Ramos (cell line): ENCODE measurements around the gene HOXC11.

Experiments
- in situ Hi-C: fragments of 300-500 bp; cut with MboI; formaldehyde crosslinking; loops from one replicate; pipeline ENCODE4 v1.14.3; 2022; ENCODE audit warnings: low sequenced_read_pairs; ENCODE audit not compliant: unreplicated experiment

HOXC11 gene

DNA sequence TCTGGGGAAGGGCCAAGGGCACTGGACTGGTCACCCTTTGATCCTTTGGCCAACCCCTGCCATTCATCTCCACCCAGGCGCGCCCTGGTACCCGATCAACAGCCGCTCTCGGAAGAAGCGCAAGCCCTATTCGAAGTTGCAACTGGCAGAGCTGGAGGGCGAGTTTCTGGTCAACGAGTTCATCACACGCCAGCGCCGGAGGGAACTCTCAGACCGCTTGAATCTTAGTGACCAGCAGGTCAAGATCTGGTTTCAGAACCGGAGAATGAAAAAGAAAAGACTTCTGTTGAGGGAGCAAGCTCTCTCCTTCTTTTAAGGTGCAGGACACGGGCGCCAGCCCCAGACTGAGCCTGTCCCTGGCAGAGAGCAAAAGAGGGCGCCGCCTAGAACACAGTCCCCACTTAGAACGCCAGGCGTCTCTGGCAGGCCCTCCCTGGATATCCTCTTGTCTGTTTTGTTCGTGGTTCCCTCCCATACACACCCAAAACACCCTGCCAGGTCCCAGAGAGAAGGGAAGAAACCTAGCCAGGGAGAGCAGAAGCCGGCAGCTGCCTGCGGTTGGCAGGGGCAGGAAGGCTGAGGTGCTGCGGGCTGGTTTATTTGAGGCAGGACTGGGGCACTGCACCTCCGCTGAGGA, 16.6 kb upstream of the HOXC11 start:
- in situ Hi-C loops = no loop called here

- in situ Hi-C loops = no loop called here
These were observed 15.9 kb upstream of the HOXC11 start for GRCh38 chr12:53956914-53957536.

DNA sequence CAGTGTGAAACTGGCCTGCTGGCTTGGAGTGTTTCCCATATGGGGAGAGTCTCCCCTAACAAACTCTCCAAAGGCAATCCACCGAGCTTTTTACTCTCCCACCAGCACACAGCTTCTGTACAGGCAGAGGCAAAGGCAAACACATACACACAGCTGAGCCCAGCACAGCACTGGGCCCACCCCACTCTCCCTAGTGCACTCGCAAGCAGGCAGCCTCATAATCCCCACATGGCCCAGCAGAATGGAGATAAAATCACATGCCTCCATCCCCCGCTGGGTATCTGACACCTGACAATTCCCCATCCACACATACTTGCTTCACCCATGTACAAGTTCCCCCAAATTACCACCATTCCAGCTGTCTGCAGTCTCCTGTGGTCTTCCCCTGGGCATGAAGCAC, 14.8 kb upstream of the HOXC11 start:
- in situ Hi-C loops = no loop called here

GRCh38 chr12:53959314-53959713, 13.6 kb upstream of the HOXC11 start:
- in situ Hi-C loops = no loop called here

DNA sequence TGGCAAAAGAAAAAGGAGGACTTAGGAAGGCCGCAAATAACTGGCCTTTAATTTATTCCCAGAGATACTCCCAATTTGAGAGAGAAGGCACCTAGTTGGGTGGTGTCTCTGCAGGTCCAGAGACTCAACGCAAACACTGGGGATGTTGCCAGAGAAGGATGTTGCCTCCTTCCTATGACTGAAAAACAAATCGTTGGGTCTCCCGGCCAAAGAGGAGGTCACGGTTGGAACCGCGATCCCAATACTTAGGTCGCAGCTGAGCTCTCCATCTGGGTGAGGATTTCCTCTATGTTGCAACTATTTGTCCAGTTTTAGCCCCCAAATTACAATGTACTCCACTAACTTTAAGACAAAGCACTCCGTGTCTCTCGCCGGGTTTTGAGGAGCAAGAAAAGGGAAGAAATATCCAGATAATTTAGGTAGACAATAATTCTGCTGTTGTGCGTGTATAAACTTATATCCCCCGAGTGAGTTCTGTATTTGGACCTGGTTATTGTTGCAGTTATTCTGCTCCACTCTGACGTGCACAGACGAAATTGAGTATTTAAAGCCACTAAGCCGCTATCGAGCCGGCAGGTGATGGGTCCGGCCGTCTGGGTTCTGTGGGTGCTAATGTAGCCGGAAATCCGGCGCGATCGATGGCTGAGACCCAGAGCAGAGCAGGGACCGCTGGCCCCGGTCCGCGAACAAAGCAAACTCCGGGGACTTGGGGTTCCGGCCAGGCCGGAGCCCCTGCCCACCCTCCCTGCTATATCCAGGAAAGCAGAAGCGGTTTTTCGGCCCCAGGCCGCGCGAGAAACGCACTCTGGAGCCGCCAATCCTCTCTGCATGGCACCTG, 12.5 kb upstream of the HOXC11 start:
- in situ Hi-C loops = no loop called here

DNA sequence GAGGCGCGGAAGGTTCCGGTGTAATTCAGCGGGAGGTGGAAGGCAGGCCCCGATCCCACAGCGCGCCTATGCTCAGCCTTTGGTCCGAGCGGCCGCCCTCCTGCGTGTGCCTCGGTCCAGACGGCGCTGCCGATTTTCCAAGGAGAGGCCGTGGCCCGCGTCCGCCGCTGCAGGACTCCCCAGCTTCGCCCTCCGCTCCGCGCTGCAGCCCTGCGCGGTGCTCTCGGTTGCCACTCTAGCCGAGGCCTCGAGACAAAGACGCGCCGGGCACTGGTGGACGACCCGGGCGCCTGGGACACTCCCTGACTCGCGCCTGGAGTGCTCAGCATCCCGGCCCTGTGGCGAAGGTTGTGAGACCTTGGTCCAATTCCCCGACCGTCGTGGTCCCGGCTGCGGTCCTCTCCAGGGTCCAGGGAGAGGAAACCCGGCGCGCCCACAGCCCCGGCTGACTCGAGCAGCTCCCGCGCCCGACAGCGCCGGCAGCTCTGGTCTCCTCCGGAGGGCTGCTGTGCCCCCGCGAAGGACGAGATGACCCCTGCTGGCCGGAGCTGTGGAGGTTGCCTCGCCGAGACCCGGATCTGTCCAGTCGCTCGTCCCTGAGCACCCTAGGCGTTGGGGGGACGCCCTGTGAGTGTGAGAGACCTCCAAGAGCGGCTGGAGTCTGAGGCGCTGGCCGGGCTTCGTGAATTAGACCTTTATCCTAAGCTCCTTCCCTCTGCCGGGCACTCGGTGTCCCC, 11.7 kb upstream of the HOXC11 start:
- in situ Hi-C loops = no loop called here

DNA sequence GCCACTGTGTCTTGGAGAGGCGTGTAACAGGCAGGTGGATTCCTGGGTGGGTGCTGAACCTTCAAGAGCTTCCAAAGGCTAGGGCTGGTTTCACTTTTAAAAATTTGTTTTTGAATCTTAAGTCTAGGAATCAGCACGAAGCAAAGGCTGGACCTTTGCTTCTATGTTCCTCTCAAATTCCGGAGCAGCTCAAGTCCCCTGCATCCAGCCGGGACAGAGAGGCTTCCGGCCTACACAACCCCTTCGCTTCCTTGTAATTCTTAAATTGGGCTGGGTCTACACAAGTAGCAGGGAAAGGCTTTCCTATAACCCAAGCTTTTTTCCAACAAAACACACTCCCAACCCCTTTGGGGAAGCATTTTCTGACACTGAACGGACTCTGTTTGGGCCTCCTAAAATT, 9.9 kb upstream of the HOXC11 start:
- in situ Hi-C loops = no loop called here

DNA sequence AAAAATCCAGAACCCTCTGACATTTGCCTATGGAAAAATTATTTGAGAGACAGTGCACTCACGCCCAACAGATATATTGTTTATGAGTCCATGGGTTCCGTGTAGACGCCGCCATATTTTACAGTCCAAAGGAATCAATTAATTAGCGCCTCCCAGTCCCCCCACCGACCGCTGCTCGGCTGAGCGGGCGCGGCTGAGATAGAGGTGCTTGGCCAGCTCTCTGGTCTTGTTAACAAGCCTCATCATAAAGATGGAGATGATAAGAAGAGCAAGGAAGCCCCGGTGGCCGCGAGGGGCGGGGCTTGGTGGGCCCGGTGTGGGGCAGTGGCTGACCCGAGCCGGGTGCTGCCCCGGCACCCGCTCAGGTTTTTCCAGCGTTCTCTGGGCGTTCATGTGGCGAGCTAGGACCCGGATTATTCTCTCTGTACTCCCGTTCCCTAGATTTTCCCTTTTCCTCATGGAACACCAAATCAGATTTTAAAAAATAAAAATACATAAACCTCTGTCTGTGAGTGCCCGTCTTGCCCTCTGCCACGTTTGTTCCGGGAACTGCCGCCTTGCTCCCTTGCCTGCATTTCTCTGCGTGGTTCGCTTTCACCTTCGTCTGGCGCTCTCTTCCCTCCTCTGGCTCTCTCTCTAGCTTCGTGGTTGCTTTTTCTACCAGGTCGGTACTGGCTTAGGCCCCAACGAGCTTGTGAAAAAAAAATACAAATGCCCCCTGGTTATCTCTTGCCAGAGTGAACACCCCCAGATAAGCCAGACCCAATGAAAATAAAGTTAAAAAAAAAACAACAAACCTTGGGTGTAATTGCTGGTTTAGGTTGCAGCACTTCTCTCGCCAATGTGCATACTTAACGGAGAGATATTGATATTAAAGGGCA, 9.3 kb upstream of the HOXC11 start:
- in situ Hi-C loops = no loop called here

- in situ Hi-C loops = no loop called here
These were observed 8.6 kb upstream of the HOXC11 start for GRCh38 chr12:53964315-53964713.

DNA sequence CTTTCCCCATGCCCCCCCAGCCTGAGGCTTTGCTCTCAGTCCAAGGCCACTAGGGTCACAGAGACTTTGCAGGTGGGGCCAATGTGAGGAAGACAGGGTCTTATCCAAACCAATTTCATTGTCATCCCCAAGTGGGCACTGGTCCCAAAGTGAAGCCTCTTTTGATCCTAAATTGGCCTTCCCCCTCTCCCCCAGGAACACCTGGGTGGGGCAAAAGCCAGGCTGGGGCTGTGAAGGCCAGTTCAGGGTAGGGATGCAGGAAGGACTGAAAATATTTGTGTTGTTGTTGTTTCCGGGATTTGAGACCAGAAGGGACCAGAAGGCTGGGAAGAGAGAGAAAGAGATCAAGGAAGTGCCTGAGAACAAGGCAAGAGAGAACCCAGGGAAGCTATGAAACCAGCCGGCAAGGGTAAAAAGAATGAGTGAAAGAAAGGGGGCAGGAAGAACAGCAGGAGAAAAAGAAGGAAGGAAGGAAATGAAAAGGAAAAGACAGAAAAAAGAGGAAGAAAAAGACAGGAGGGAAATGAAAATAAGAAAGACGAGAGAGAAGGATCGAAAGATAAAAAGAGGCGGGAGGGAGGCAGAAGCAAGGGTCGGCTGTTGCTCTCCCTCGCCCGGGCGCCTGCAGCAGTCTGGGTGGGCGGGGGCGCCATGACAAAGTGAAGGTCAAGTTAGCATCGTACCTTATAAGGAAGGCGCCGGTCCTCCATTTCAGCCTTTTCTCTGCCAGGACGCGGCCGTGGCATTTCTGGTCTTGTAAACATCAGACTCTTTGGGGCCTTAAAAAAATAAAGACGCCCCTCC, 7.4 kb upstream of the HOXC11 start:
- in situ Hi-C loops = no loop called here

- in situ Hi-C loops = no loop called here
These were observed 6.9 kb upstream of the HOXC11 start for GRCh38 chr12:53966085-53966384.

DNA sequence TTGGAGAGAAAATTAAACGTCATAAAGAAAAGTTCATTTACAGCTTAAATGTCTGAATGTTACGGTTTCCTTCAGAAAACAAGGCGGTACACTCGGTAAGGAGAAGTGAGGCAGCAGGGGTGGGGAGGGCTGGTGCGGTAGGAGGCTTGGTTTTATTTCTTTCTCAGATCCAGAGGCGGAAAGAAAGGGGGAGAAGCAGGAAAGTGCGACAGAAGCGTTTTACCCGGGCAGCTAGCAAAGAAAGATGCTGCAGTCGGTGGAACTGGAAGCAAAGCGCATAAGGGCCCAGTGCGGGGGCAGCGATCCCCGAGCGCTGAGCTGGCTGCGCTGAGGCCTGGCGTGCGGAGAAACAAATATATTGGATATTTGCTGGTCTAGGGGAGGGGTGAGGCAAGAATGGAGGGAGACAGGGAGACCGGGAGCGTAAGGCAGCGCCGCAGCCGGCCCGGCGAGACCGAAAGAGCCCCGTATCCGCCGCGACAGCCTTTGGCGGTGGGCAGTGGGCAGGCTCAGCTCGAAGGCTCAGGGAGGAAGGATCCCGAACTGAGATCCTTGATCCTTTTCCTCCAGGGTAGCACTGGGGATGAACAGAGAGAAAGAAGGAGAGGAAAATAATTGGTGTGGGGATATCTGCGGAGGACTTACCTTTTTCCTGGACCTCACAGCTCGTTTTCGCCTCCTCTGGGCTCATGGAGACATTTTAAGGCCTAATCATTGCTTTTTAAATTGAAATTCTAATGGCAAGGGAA, 6.4 kb upstream of the HOXC11 start:
- in situ Hi-C loops = no loop called here

- in situ Hi-C loops = no loop called here
These were observed 5.5 kb upstream of the HOXC11 start for GRCh38 chr12:53967421-53967925.

GRCh38 chr12:53968214-53969127, 4.5 kb upstream of the HOXC11 start:
- in situ Hi-C loops = no loop called here

DNA sequence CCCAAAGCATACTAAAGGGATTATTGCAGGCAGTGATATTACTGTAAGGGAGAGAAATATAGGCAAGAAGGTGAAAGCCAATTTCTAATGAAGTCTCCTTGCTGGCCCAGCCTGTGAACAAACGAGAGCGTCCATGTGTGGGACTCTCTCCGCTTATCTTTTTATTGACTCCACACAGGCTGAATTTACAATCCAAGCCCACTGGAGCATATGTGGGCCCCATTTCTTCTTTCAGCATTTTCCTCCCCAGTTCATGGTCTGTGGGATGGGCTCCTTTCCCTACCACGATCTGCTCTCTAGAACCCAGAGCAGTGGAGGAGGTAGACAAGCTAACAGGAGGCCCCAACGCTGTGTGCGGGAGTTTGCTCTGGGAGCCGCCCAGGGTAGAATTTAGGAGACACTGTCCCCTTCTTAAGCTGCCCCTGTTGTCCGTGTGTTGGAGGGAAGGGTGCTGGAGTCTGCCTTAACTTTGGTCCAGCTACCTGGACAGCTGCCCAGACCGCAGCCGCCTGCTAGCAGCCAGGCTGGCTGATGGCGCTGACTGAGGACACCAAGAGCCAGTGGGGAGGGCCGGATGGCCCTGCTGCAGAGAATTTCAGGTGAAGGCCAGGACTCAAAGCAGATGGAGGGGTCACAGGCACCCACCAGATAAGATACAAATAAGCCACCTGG, 3.2 kb upstream of the HOXC11 start:
- in situ Hi-C loops = no loop called here

DNA sequence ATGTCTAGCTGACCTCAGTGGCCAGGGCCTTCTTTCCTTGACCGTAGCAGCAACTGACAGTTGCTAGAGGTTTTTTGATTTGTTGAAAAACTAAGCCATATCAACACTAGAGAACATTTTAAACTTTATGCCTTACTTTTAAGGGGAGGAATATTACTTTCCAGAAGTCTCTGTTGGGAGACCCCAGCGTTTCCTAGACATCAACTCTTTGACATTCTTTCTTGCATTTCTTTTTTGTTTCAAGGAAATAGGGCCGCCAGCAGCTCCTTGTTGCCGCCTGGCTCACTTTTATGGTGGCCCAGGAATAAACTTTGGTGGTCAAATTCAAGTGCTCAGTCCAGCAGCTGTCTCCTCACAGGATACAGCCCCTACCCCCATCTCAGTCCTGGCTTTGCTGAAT, 2.5 kb upstream of the HOXC11 start:
- in situ Hi-C loops = no loop called here

DNA sequence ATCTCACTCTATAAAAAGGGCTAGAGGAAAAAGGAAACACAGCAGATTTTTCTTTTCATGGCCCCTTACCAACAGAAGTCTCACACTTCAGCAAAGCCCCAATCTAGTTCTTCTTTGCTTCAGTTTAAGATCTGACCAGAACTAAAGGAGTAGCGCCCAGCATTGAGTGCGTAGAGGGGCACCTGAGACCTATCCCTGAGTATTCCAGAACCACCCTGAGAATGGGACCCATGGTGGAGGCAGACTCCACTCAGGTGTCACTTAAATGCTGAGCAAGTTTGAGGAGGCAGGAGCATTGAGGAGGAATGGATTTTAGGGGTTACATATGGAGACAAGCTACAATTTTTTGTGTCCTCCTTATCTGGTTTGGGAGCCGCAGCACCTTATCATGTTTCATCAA, 1.8 kb upstream of the HOXC11 start:
- in situ Hi-C loops = no loop called here
